MM.1S (cell line): Measurements from ENCODE around the gene VAV3.

Experiments
- CTCF ChIP-seq: fragments of 300-600 bp; sonication (generic); IDR thresholded peaks from 2 replicates; pipeline ENCODE4 v1.5.1; 2016; ENCODE audit warnings: antibody characterized with exemption, low read length, mixed read lengths
- EZH2 ChIP-seq: fragments of 300-600 bp; sonication (generic); optimal IDR thresholded peaks from 2 replicates; pipeline ENCODE3; 2017; ENCODE audit warnings: low read depth, mild to moderate bottlenecking, antibody characterized with exemption, low read length, mixed read lengths

GRCh38 chr1:107942814-107943213 is 22.2 kb downstream of the VAV3 start:
- TF ChIP-seq CTCF (no peak), EZH2 (no peak)
